ENCODE data around the gene LRRC49. TPM values are rescaled to one million over a fixed set of nuclear protein-coding genes. Genes with fewer than 3 reads are reported as not detected.

LRRC49 gene
- total and polyA plus RNA-seq, 4 donors = 11.0 to 15.2 (median 12.0) TPM

DNA sequence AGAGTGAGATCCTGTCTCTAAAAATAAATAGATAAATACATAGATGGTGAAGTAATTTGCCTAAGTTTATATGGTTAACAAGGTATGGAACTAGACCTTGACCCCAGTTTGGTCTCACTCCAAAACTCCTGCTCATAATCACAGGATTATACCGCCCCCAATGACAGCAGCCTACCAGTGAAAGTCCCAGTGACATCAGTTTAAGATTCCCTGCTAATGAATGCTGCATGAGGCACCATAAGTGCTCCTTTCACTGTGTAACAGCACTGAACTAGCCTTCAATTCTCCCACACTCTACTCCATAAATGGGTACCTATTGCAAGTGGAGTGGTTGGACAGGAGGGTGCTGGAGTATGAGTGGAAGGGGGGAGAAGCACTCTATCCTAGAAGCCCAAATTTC is 199.0 kb downstream of the LRRC49 start:
- no peak overlapping the region for H3K4me3 ChIP-seq (ENCODE audit: low read length in 2 of 2)
- no peak overlapping the region for H3K27ac ChIP-seq (ENCODE audit: low read depth in 1 of 2, low read length in 2 of 2)
- peaks cover 0 to 2% of the 10 kb centered on the region in 2 donors for H3K4me1 ChIP-seq (ENCODE audit: control insufficient read depth in 1 of 2, insufficient read depth in 2 of 2, low read length in 2 of 2)
- no peaks in the 10 kb centered on the region for H3K36me3 ChIP-seq (ENCODE audit: control insufficient read depth in 1 of 2, insufficient read depth in 2 of 2, low read length in 1 of 2)
- no peaks in the 10 kb centered on the region for H3K9me3 ChIP-seq (ENCODE audit: control insufficient read depth, low read length)
- H3K27me3 ChIP-seq (ENCODE audit: control insufficient read depth in 1 of 2, insufficient read depth in 2 of 2, low read length in 1 of 2) = no peaks in the 10 kb centered on the region
- intact Hi-C loops (cut with DNase I) = no loop called here
- ATAC-seq (ENCODE audit: low FRiP score) = no peak
- 93 to 95% methylated on average over 1 of the region's 1 CpG for WGBS, 2 donors
- no peak for DNase-seq

DNA sequence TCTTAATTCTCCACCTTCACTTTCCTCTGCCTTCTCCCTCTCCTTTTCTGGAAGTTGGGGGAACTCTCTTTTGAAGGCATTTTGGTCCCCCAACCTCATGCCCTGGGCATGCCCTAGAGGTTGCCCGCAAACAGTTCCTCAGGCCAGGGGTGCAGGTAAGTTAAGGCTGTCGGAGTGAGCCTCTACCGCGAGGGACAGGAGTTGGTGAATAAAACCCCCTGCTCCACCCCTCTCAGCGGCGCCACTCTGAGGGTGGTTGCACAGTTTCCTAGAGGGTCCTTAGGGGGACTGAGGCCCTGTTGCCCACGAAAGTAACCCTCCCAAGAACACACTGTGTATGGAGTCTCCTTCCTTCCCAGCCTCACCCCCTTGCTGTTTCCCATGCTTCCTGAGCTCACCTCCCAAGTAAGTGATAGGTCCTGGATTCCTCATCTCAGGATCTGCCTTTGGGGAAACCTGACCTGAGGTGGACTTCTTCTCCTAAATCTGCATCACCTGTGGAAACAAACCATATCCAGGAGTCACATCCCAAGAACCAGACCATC is 199.5 kb downstream of the LRRC49 start:
- intact Hi-C loops (cut with DNase I) = no loop called here
- WGBS, 2 donors = 95 to 97% methylated on average over 7 of the region's 7 CpGs
- Histone ChIP-seq H3K27me3 (ENCODE audit: control insufficient read depth in 1 of 2, insufficient read depth in 2 of 2, low read length in 1 of 2) (no peaks in the 10 kb centered on the region), H3K9me3 (ENCODE audit: control insufficient read depth, low read length) (no peaks in the 10 kb centered on the region), H3K27ac (ENCODE audit: low read depth in 1 of 2, low read length in 2 of 2) (no peak overlapping the region), H3K4me3 (ENCODE audit: low read length in 2 of 2) (no peak overlapping the region), H3K4me1 (ENCODE audit: control insufficient read depth in 1 of 2, insufficient read depth in 2 of 2, low read length in 2 of 2) (peaks cover 0 to 2% of the 10 kb centered on the region in 2 donors), H3K36me3 (ENCODE audit: control insufficient read depth in 1 of 2, insufficient read depth in 2 of 2, low read length in 1 of 2) (no peaks in the 10 kb centered on the region)
- ATAC-seq (ENCODE audit: low FRiP score) (no peak), DNase-seq (no peak)

DNA sequence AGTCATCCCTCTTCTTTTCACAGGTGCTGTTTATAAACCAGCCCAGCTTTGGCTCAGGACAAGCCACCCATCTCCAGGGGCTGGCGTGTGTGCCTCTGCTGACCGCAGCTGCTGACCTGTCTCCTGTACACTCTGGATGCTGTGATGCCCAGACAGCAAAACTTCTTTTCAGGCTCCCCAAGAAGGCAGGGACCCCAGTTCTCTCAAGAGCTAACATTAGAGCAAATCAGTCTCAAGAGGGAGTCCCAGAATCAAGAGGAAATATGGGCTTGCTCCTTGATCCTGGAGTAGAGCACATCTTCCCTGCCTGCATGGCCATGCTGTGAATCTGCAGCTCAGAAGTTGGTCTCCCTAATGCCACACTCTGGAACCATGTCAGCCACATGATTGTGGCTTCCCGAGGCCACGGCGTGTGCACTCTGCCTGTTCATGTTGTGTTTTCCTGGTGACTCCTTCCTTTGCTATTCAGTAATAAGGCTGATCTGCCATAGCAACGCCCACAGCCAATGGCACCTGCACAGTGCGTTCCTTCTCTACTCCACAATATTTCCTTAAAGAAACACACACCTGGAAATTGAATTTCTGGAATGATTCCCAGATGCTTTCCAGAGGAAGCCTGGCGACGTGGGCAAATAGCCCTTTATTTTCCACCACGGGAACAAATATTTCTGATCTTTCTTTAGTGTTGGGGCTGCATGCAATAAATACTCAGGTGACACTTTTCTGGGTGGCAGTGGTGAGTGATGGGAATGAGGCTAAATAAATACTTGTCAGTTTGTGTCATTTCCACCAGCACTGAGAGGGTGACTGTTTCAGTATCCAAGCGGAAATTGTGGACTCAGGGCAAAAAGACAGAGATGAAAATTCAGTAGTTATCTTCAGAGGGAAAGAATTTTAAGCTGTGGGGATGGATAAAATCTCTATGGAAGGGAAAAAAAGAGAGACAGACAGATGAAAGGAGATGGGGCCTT is 200.7 kb downstream of the LRRC49 start:
- H3K27me3 ChIP-seq (ENCODE audit: control insufficient read depth in 1 of 2, insufficient read depth in 2 of 2, low read length in 1 of 2) = no peaks in the 10 kb centered on the region
- no peaks in the 10 kb centered on the region for H3K9me3 ChIP-seq (ENCODE audit: control insufficient read depth, low read length)
- DNase-seq = no peak
- intact Hi-C loops (cut with DNase I) = no loop called here
- no peak for ATAC-seq (ENCODE audit: low FRiP score)
- no peaks in the 10 kb centered on the region for H3K36me3 ChIP-seq (ENCODE audit: control insufficient read depth in 1 of 2, insufficient read depth in 2 of 2, low read length in 1 of 2)
- H3K4me3 ChIP-seq (ENCODE audit: low read length in 2 of 2) = no peak overlapping the region
- peaks cover 0 to 2% of the 10 kb centered on the region in 2 donors for H3K4me1 ChIP-seq (ENCODE audit: control insufficient read depth in 1 of 2, insufficient read depth in 2 of 2, low read length in 2 of 2)
- H3K27ac ChIP-seq (ENCODE audit: low read depth in 1 of 2, low read length in 2 of 2) = no peak overlapping the region
- 44 to 48% methylated on average over 11 of the region's 11 CpGs for WGBS, 2 donors

DNA sequence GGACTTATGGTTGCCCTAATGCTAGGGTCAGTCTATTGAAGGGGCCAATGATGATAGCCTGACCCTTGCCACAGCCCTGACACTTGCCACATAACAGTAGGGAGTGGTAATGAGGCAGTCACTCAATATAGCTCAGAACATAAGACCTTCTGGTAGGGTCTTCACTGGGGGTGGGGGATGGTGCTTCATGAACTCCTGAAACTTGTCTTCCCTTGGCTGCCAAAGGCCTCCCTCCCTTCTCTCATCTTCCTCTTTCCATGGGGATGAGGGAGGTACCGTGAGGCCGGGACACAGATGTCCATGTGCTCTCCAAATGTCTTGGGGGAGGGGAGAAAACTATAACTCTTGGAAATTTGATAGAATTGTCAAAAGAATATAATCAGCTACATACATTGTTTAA is 201.5 kb downstream of the LRRC49 start:
- Histone ChIP-seq H3K27ac (ENCODE audit: low read depth in 1 of 2, low read length in 2 of 2) (no peak overlapping the region), H3K4me1 (ENCODE audit: control insufficient read depth in 1 of 2, insufficient read depth in 2 of 2, low read length in 2 of 2) (peaks cover 0 to 2% of the 10 kb centered on the region in 2 donors), H3K4me3 (ENCODE audit: low read length in 2 of 2) (no peak overlapping the region), H3K36me3 (ENCODE audit: control insufficient read depth in 1 of 2, insufficient read depth in 2 of 2, low read length in 1 of 2) (no peaks in the 10 kb centered on the region), H3K9me3 (ENCODE audit: control insufficient read depth, low read length) (no peaks in the 10 kb centered on the region), H3K27me3 (ENCODE audit: control insufficient read depth in 1 of 2, insufficient read depth in 2 of 2, low read length in 1 of 2) (no peaks in the 10 kb centered on the region)
- ATAC-seq (ENCODE audit: low FRiP score) = no peak
- DNase-seq = no peak
- WGBS, 2 donors = 96 to 100% methylated on average over 2 of the region's 2 CpGs
- intact Hi-C loops (cut with DNase I) = no loop called here

DNA sequence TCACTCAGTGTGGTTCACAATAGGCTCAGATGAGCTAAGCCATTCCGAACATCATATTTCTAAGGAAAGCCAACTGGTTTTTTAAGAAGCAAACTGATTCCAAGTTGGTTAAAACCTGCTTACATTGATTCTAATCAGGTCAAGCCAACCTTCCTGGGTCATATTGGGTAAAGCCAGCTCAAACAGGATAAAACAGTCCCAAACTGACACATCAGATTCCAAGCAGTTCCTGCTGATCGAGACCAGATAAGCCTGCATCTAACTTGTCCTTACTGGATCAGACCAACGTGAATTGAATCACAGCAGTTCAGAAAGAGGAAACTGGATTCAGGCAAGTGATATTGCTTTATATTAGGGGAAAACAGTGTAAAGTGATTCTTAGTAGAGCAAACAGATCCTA is 204.1 kb downstream of the LRRC49 start:
- Histone ChIP-seq H3K36me3 (ENCODE audit: control insufficient read depth in 1 of 2, insufficient read depth in 2 of 2, low read length in 1 of 2) (no peaks in the 10 kb centered on the region), H3K4me1 (ENCODE audit: control insufficient read depth in 1 of 2, insufficient read depth in 2 of 2, low read length in 2 of 2) (peaks cover 0 to 2% of the 10 kb centered on the region in 2 donors), H3K27me3 (ENCODE audit: control insufficient read depth in 1 of 2, insufficient read depth in 2 of 2, low read length in 1 of 2) (no peaks in the 10 kb centered on the region), H3K4me3 (ENCODE audit: low read length in 2 of 2) (no peak overlapping the region), H3K27ac (ENCODE audit: low read depth in 1 of 2, low read length in 2 of 2) (peak overlapping the region in 1 of 2 donors; percentile 64), H3K9me3 (ENCODE audit: control insufficient read depth, low read length) (no peaks in the 10 kb centered on the region)
- 10 to 13% methylated on average over 3 of the region's 3 CpGs for WGBS, 2 donors
- intact Hi-C loops (cut with DNase I) = no loop called here
- ATAC-seq (ENCODE audit: low FRiP score) = no peak
- no peak for DNase-seq

DNA sequence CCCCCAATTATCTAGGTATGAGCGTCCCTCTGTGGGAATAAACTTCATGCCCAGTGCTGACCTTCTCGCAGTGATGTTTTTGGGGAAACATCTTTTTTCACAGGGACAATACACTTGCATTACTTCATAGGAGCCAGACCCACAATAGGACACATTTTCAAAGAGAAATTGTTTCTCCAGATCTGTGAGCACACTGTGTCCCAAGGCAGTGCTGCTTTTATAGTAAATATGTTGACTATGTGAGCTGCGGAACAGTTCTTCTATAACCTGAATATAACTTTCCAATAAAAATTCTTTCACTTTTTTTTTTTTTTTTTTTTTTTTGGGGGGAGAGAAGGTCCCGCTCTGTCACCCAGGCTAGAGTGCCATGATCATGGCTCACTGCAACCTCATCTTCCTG is 205.3 kb downstream of the LRRC49 start:
- H3K27me3 ChIP-seq (ENCODE audit: control insufficient read depth in 1 of 2, insufficient read depth in 2 of 2, low read length in 1 of 2) = no peaks in the 10 kb centered on the region
- no peaks in the 10 kb centered on the region for H3K9me3 ChIP-seq (ENCODE audit: control insufficient read depth, low read length)
- no peak overlapping the region for H3K27ac ChIP-seq (ENCODE audit: low read depth in 1 of 2, low read length in 2 of 2)
- H3K4me3 ChIP-seq (ENCODE audit: low read length in 2 of 2) = no peak overlapping the region
- peaks cover 0 to 2% of the 10 kb centered on the region in 2 donors for H3K4me1 ChIP-seq (ENCODE audit: control insufficient read depth in 1 of 2, insufficient read depth in 2 of 2, low read length in 2 of 2)
- ATAC-seq (ENCODE audit: low FRiP score) = no peak
- no peaks in the 10 kb centered on the region for H3K36me3 ChIP-seq (ENCODE audit: control insufficient read depth in 1 of 2, insufficient read depth in 2 of 2, low read length in 1 of 2)
- intact Hi-C loops (cut with DNase I) = no loop called here
- WGBS, 2 donors = 96 to 97% methylated on average over 4 of the region's 4 CpGs
- no peak for DNase-seq

DNA sequence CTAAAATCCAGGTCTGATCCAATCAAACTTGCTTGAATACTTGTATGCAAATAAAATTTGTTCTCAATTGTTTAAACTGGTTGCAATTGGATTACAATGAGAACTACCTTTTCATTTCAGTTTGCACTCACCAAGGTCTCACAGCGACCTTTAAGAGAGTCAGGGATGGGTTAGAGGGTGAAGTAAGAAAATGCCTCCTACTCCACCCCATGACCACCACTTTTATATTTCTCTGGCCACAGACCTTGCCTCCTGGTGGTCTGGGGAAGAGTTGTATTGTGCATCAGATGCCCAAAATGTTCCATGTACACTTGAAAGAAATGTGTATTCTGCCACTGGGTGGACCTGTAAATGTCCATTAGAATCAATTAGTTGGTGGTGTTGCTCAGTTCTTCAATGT is 206.3 kb downstream of the LRRC49 start:
- no peak overlapping the region for H3K27ac ChIP-seq (ENCODE audit: low read depth in 1 of 2, low read length in 2 of 2)
- intact Hi-C loops (cut with DNase I) = no loop called here
- DNase-seq (no peak), ATAC-seq (ENCODE audit: low FRiP score) (no peak)
- no peaks in the 10 kb centered on the region for H3K36me3 ChIP-seq (ENCODE audit: control insufficient read depth in 1 of 2, insufficient read depth in 2 of 2, low read length in 1 of 2)
- no peaks in the 10 kb centered on the region for H3K9me3 ChIP-seq (ENCODE audit: control insufficient read depth, low read length)
- no peaks in the 10 kb centered on the region for H3K4me1 ChIP-seq (ENCODE audit: control insufficient read depth in 1 of 2, insufficient read depth in 2 of 2, low read length in 2 of 2)
- no peaks in the 10 kb centered on the region for H3K27me3 ChIP-seq (ENCODE audit: control insufficient read depth in 1 of 2, insufficient read depth in 2 of 2, low read length in 1 of 2)
- H3K4me3 ChIP-seq (ENCODE audit: low read length in 2 of 2) = no peak overlapping the region
- whole genome bisulfite sequencing, 2 donors = 89 to 94% methylated on average over 1 of the region's 1 CpG
